Testis (tissue), 3 donors: Measurements from ENCODE around the gene TRAK1. TPM values are rescaled to one million over a fixed set of nuclear protein-coding genes. Genes with fewer than 3 reads are reported as not detected.

Experiments
- DNase-seq: peaks from one replicate; pipeline ENCODE4 v3.0.0-alpha.2; 2019
- H3K27ac ChIP-seq, 2 donors: fragments of 200-600 bp; sonication (generic); one replicate each; pipeline ENCODE4 v1.5.1; 2019
- H3K27me3 ChIP-seq: fragments of 200-600 bp; sonication (generic); one replicate; pipeline ENCODE4 v1.5.1; 2019
- H3K36me3 ChIP-seq: fragments of 200-600 bp; sonication (generic); one replicate; pipeline ENCODE4 v1.5.1; 2017; ENCODE audit warnings: low read depth; ENCODE audit errors: missing control alignments
- H3K4me1 ChIP-seq: fragments of 200-600 bp; sonication (generic); one replicate; pipeline ENCODE4 v1.5.1; 2019
- H3K4me3 ChIP-seq, 2 donors: fragments of 200-600 bp; sonication (generic); one replicate each; pipeline ENCODE4 v1.5.1; 2017 to 2019
- H3K9me3 ChIP-seq: fragments of 200-600 bp; sonication (generic); one replicate; pipeline ENCODE4 v1.5.1; 2017
- CTCF ChIP-seq, 3 experiments: fragments of 450-650 bp in 2 of 3; fragments of 200-600 bp in 1 of 3; sonication (generic) in 1 of 3; IDR thresholded peaks; one replicate each; pipeline ENCODE4 v1.5.1; 2016 to 2019; ENCODE audit warnings: antibody characterized with exemption in 3 of 3, mild to moderate bottlenecking in 2 of 3, moderate library complexity in 1 of 3
- POLR2A ChIP-seq: fragments of 450-650 bp; IDR thresholded peaks from one replicate; pipeline ENCODE4 v1.6.1; 2017; ENCODE audit warnings: antibody characterized with exemption, mild to moderate bottlenecking, moderate library complexity
- WGBS, 2 donors: methylation state at CpG; one replicate each; pipeline ENCODE4 v1.1.5; 2018; 5-methylcytosine and 5-hydroxymethylcytosine counted together
- intact Hi-C: fragments of 100-400 bp; cut with DNase I; formaldehyde crosslinking; loops from one replicate; pipeline ENCODE4 v1.15.1; 2023; ENCODE audit warnings: low total_unique reads
- polyA plus RNA-seq: library from polyadenylated mRNA; stranded (reverse); fragments of 350-450 nt; fragmentation: Illumina TruSeq; extraction: RNeasy Lipid Tissue Mini Kit (QIAGEN cat#74804); gene quantifications from one replicate; pipeline ENCODE4 v1.2.3, GENCODE V29; 2014; ENCODE audit warnings: low read depth, low replicate concordance; ENCODE audit not compliant: insufficient read depth
- total RNA-seq, 2 donors: library from RNA; depleted of rRNA; stranded (reverse); fragments of >200 nt; gene quantifications; one replicate each; pipeline ENCODE4 v1.2.3, GENCODE V29; 2016

The TRAK1 gene
- total and polyA plus RNA-seq, 3 donors from 2014 or later: 32.0 to 95.9 (median 94.1) TPM

DNA sequence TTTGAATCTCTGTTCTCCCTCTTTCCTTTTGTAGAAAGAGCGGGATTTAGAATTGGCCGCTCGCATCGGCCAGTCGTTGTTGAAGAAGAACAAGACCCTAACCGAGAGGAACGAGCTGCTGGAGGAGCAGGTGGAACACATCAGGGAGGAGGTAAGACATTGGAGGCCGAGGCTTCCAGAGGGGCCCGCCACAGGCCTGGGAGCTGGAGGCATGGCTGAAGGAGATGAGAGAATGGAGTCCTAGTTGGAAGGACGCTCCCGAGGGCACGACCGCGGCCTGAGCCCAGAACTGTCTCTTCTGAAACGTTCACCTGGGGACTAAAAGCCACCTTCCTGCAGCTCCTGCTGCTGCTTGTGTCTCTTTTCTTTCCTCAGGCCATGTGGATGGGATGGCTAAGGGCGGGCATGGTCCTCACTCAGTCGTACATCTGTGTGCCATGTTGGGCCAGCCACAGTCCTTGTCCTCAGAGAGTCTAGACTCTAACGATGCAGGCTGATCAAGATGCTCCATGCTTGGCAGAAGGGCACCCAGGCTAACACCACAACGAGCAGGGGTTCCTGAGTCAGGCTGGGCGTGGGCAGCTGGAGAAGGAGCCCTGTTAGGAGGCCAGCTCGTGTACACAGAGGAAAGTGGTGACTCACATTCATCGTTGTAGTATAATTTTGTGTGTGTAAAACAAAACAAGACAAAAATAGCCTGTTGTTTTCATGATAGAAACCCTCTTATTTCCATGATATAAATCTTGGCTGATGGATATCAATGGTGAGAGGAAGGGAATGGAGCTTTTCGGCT lies 93.7 kb downstream of the TRAK1 start:
- no peak for DNase-seq
- no peak overlapping the region for H3K4me3 ChIP-seq
- H3K36me3 ChIP-seq: no peaks in the 10 kb centered on the region
- peaks cover 10% of the 10 kb centered on the region for H3K4me1 ChIP-seq
- no peak overlapping the region for H3K27ac ChIP-seq
- no peaks in the 10 kb centered on the region for H3K9me3 ChIP-seq
- 92 to 94% methylated on average over 23 of the region's 23 CpGs for WGBS, 2 donors
- intact Hi-C loops: no loop called here
- no peak for TF ChIP-seq CTCF (IDR thresholded peaks at IDR 0.05)
- TF ChIP-seq POLR2A: no peak
- H3K27me3 ChIP-seq: no peaks in the 10 kb centered on the region

DNA sequence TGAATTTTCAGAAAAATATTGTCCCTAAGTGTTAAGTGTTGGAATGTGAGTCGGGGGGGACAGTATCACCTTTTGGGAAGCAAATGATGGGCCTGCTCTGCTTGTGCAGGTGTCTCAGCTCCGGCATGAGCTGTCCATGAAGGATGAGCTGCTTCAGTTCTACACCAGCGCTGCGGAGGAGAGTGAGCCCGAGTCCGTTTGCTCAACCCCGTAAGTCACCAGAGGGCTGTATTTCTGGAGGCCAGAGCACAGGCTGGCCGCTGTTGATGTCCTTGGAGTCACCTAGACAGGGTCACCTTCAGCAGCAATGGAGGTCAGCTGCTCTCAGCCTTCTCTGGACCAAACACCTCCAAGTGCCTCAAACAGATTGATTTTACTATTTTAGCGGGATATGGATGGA lies 96.8 kb downstream of the TRAK1 start:
- intact Hi-C loops: no loop called here
- Histone ChIP-seq H3K27ac (no peak overlapping the region), H3K9me3 (no peaks in the 10 kb centered on the region), H3K36me3 (no peaks in the 10 kb centered on the region), H3K27me3 (no peaks in the 10 kb centered on the region), H3K4me1 (peaks cover 15% of the 10 kb centered on the region), H3K4me3 (no peak overlapping the region)
- WGBS, 2 donors: 79 to 90% methylated on average over 8 to 9 of the region's 9 CpGs
- DNase-seq: no peak
- TF ChIP-seq CTCF (IDR thresholded peaks at IDR 0.05) (no peak), POLR2A (no peak)

DNA sequence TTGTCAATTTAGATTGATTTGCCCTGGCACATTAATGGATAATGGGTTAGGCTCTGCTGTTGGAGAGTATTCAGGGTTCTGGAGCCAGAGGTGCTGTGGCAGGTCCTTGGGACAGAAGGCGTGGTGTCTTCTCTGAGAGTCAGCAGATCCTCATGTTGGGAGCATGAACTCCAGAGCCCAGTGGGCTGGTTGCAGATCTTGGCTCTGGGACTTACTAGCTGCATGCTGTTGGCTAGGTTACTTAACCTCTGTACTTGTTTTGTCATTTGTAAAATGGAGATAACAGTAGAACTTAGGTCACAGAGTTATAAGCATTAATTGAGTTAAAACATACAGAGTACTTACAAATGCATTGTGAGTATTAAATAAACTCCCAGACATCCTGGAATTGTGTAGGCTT lies 97.2 kb downstream of the TRAK1 start:
- Histone ChIP-seq H3K9me3 (no peaks in the 10 kb centered on the region), H3K36me3 (no peaks in the 10 kb centered on the region), H3K27ac (no peak overlapping the region), H3K4me1 (peaks cover 15% of the 10 kb centered on the region), H3K27me3 (no peaks in the 10 kb centered on the region), H3K4me3 (no peak overlapping the region)
- WGBS, 2 donors: 73% methylated on average over 1 of the region's 1 CpG; no CpG with 5 or more reads in 1 of the 2 donors
- no peak for DNase-seq
- no peak for TF ChIP-seq CTCF (IDR thresholded peaks at IDR 0.05)
- TF ChIP-seq POLR2A: no peak
- intact Hi-C loops: no loop called here

DNA sequence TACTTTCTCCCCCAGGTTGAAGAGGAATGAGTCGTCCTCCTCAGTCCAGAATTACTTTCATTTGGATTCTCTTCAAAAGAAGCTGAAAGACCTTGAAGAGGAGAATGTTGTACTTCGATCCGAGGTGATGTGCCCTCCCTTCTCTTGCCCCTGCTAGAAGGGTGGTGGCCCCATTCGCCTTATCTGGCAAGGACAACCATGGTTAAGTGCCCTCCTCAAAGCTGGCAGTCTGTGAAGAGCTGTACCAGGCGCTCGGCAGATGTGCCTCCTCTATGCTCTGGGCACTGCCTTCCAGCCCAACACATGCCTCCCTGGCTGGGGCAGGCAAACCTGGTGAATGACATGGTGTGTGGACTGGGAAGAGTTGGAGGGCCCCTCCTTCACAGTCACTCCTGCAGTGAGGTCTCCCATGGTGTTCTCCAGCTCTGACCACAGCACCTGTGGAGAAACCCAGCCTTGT lies 97.9 kb downstream of the TRAK1 start:
- TF ChIP-seq POLR2A (no peak), CTCF (IDR thresholded peaks at IDR 0.05) (no peak)
- no peak for DNase-seq
- H3K27ac ChIP-seq: no peak overlapping the region
- H3K36me3 ChIP-seq: no peaks in the 10 kb centered on the region
- H3K4me1 ChIP-seq: peaks cover 9% of the 10 kb centered on the region
- intact Hi-C loops: no loop called here
- 56 to 61% methylated on average over 3 to 6 of the region's 6 CpGs for WGBS, 2 donors
- no peaks in the 10 kb centered on the region for H3K27me3 ChIP-seq
- no peaks in the 10 kb centered on the region for H3K9me3 ChIP-seq
- H3K4me3 ChIP-seq: no peak overlapping the region

GRCh38 chr3:42189736-42190135 lies 98.6 kb downstream of the TRAK1 start:
- Histone ChIP-seq H3K27ac (no peak overlapping the region), H3K4me3 (no peak overlapping the region), H3K27me3 (no peaks in the 10 kb centered on the region), H3K9me3 (no peaks in the 10 kb centered on the region), H3K4me1 (peaks cover 8% of the 10 kb centered on the region), H3K36me3 (no peaks in the 10 kb centered on the region)
- peak; percentile 44 for DNase-seq
- intact Hi-C loops: no loop called here
- TF ChIP-seq POLR2A: no peak
- TF ChIP-seq CTCF (IDR thresholded peaks at IDR 0.05): no peak
- WGBS, 2 donors: 64 to 69% methylated on average over 6 of the region's 6 CpGs
